ENCODE data around the gene ANKRD60. TPM values are rescaled to one million over a fixed set of nuclear protein-coding genes. Genes with fewer than 3 reads are reported as not detected.

The ANKRD60 gene
- total and polyA plus RNA-seq, 8 donors = not detected

- Histone ChIP-seq H3K36me3 (no peaks in the 10 kb centered on the region), H3K4me3 (no peak overlapping the region), H3K9me3 (no peaks in the 10 kb centered on the region), H3K27ac (no peak overlapping the region), H3K4me1 (no peaks in the 10 kb centered on the region), H3K27me3 (no peaks in the 10 kb centered on the region)
- FAIRE-seq = no peak
- no peak for DNase-seq
- no peak for ATAC-seq
- intact Hi-C loops (cut with DNase I) = no loop called here
- TF ChIP-seq CTCF (IDR thresholded peaks at IDR 0.05) = no peak
- WGBS, 2 donors = 58 to 64% methylated on average over 9 of the region's 9 CpGs
Observed at GRCh38 chr20:58201616-58202015, 26.8 kb downstream of the ANKRD60 start.

GRCh38 chr20:58199469-58199868 lies 29.0 kb downstream of the ANKRD60 start:
- Histone ChIP-seq H3K27me3 (no peaks in the 10 kb centered on the region), H3K36me3 (no peaks in the 10 kb centered on the region), H3K4me3 (no peak overlapping the region), H3K27ac (no peak overlapping the region), H3K9me3 (no peaks in the 10 kb centered on the region), H3K4me1 (no peaks in the 10 kb centered on the region)
- ATAC-seq (no peak), DNase-seq (no peak), FAIRE-seq (no peak)
- TF ChIP-seq CTCF (IDR thresholded peaks at IDR 0.05) = no peak
- intact Hi-C loops (cut with DNase I) = no loop called here
- 63 to 68% methylated on average over 4 of the region's 4 CpGs for WGBS, 2 donors

- Histone ChIP-seq H3K27ac (no peak overlapping the region), H3K9me3 (no peaks in the 10 kb centered on the region), H3K36me3 (no peaks in the 10 kb centered on the region), H3K27me3 (no peaks in the 10 kb centered on the region), H3K4me1 (no peaks in the 10 kb centered on the region), H3K4me3 (no peak overlapping the region)
- intact Hi-C loops (cut with DNase I) = no loop called here
- DNase-seq = no peak
- WGBS, 2 donors = 42 to 48% methylated on average over 9 of the region's 9 CpGs
- no peak for TF ChIP-seq CTCF (IDR thresholded peaks at IDR 0.05)
- FAIRE-seq = no peak
- no peak for ATAC-seq
Observed at GRCh38 chr20:58198901-58199355, 29.5 kb downstream of the ANKRD60 start.

- no peak for ATAC-seq
- no peak overlapping the region for H3K27ac ChIP-seq
- DNase-seq = no peak
- no peak for FAIRE-seq
- no peak overlapping the region for H3K4me3 ChIP-seq
- TF ChIP-seq CTCF (IDR thresholded peaks at IDR 0.05) = no peak
- H3K4me1 ChIP-seq = no peaks in the 10 kb centered on the region
- H3K9me3 ChIP-seq = no peaks in the 10 kb centered on the region
- 62 to 73% methylated on average over 4 of the region's 4 CpGs for WGBS, 2 donors
- H3K27me3 ChIP-seq = no peaks in the 10 kb centered on the region
- H3K36me3 ChIP-seq = no peaks in the 10 kb centered on the region
- intact Hi-C loops (cut with DNase I) = no loop called here
Observed at GRCh38 chr20:58198384-58198783, 30.1 kb downstream of the ANKRD60 start.

GRCh38 chr20:58197185-58197469 lies 31.3 kb downstream of the ANKRD60 start:
- Histone ChIP-seq H3K4me3 (no peak overlapping the region), H3K4me1 (no peaks in the 10 kb centered on the region), H3K9me3 (no peaks in the 10 kb centered on the region), H3K27me3 (no peaks in the 10 kb centered on the region), H3K27ac (no peak overlapping the region), H3K36me3 (no peaks in the 10 kb centered on the region)
- DNase-seq (no peak), FAIRE-seq (no peak), ATAC-seq (no peak)
- WGBS, 2 donors = 73 to 86% methylated on average over 8 of the region's 8 CpGs
- intact Hi-C loops (cut with DNase I) = no loop called here
- no peak for TF ChIP-seq CTCF (IDR thresholded peaks at IDR 0.05)
